OCI-LY7 (cell line): ENCODE data around the gene ARSK. TPM values are rescaled to one million over a fixed set of nuclear protein-coding genes. Genes with fewer than 3 reads are reported as not detected.

Experiments used
- BruUV-seq: library from RNA; stranded (reverse); fragments of 400-500 nt; replicated peaks from 2 replicates; lab custom pipeline; 2021; lab: Mats Ljungman, UMichigan
- CTCF ChIA-PET: fragments of 300-600 bp; sonication (Branson Sonifier 250); formaldehyde crosslinking; loops from one replicate; lab custom pipeline; 2022; ENCODE audit warnings: antibody characterized with exemption; ENCODE audit not compliant: unreplicated experiment; lab: Charles Lee
- POLR2A ChIA-PET: fragments of 300-600 bp; sonication (Branson Sonifier 250); formaldehyde crosslinking; loops from one replicate; lab custom pipeline; 2022; ENCODE audit warnings: antibody characterized with exemption; lab: Charles Lee
- DNase-seq: peaks from one replicate; pipeline ENCODE4 v3.0.0-alpha.2; 2015; ENCODE audit warnings: low spot score
- H2AFZ ChIP-seq: fragments of 200-600 bp; sonication (generic), shearing (Covaris generic); 2 replicates; pipeline ENCODE4 v1.6.1; 2014; ENCODE audit warnings: mild to moderate bottlenecking, antibody characterized with exemption, low read length, moderate library complexity
- H3K27ac ChIP-seq: fragments of 200-600 bp; sonication (generic); 2 replicates; pipeline ENCODE4 v1.5.1; 2014; ENCODE audit warnings: mixed run types, low read depth, mild to moderate bottlenecking, moderate library complexity, low read length, inconsistent platforms; ENCODE audit not compliant: poor library complexity, severe bottlenecking
- H3K36me3 ChIP-seq: fragments of 200-600 bp; sonication (generic); 2 replicates; pipeline ENCODE4 v1.6.1; 2014; ENCODE audit warnings: mild to moderate bottlenecking, antibody characterized with exemption, low read length, moderate library complexity, mixed read lengths; ENCODE audit not compliant: insufficient read depth
- H3K4me1 ChIP-seq: fragments of 200-600 bp; sonication (generic); 2 replicates; pipeline ENCODE4 v1.5.1; 2014; ENCODE audit warnings: mild to moderate bottlenecking, low read length; ENCODE audit not compliant: insufficient read depth, poor library complexity, severe bottlenecking
- H3K4me2 ChIP-seq: fragments of 200-600 bp; sonication (generic); 2 replicates; pipeline ENCODE4 v1.6.1; 2014; ENCODE audit warnings: mild to moderate bottlenecking, low read length
- H3K4me3 ChIP-seq: fragments of 200-600 bp; sonication (generic); 2 replicates; pipeline ENCODE4 v1.5.1; 2014; ENCODE audit warnings: mild to moderate bottlenecking, low read depth, low read length; ENCODE audit not compliant: poor library complexity, severe bottlenecking
- H3K79me2 ChIP-seq: fragments of 200-600 bp; sonication (generic); 2 replicates; pipeline ENCODE4 v1.6.1; 2016; ENCODE audit warnings: low read depth, mild to moderate bottlenecking, low read length, moderate library complexity, mixed read lengths; ENCODE audit not compliant: insufficient read depth
- H3K9me2 ChIP-seq: fragments of 200-600 bp; sonication (generic); 2 replicates; pipeline ENCODE4 v1.6.1; 2016; ENCODE audit warnings: mild to moderate bottlenecking, low read length, mixed read lengths; ENCODE audit not compliant: insufficient read depth
- H3K9me3 ChIP-seq: fragments of 200-600 bp; sonication (generic); 2 replicates; pipeline ENCODE4 v1.6.1; 2014; ENCODE audit warnings: mild to moderate bottlenecking, mixed run types, low read length, mixed read lengths
- H4K20me1 ChIP-seq: fragments of 200-600 bp; sonication (generic); 2 replicates; pipeline ENCODE4 v1.6.1; 2014; ENCODE audit warnings: mild to moderate bottlenecking, antibody characterized with exemption, low read length, moderate library complexity, mixed read lengths; ENCODE audit not compliant: insufficient read depth
- CTCF ChIP-seq: fragments of 200-600 bp; sonication (generic); conservative IDR thresholded peaks from 2 replicates; pipeline ENCODE4 v1.5.1; 2014; ENCODE audit warnings: mild to moderate bottlenecking, antibody characterized with exemption, low read length, moderate library complexity, mixed read lengths
- EZH2phosphoT487 ChIP-seq: fragments of 200-600 bp; sonication (generic); IDR thresholded peaks from 2 replicates; pipeline ENCODE4 v1.6.1; 2018; ENCODE audit warnings: low read depth, borderline replicate concordance, mild to moderate bottlenecking, mixed run types, antibody characterized with exemption, low read length, moderate library complexity, mixed read lengths
- intact Hi-C: fragments of 100-400 bp; cut with micrococcal nuclease; formaldehyde crosslinking; loops from one replicate; pipeline ENCODE4 v1.10.0; 2022; ENCODE audit not compliant: unreplicated experiment
- total RNA-seq, 2 experiments: library from RNA; depleted of rRNA in 1 of 2; stranded (reverse); fragments of >200 nt in 1 of 2; shearing (Covaris generic) in 1 of 2; gene quantifications; 2 replicates each; pipeline ENCODE4 v1.2.3, GENCODE V29; 2014 to 2022

ARSK gene
- total RNA-seq, 2 experiments from 2014 or later: 5.2 to 5.9 TPM

- no TSS peak for BruUV-seq
- DNase-seq: no peak
- Histone ChIP-seq H4K20me1 (no peaks in the 10 kb centered on the region), H3K9me3 (no peaks in the 10 kb centered on the region), H3K36me3 (peaks cover 4% of the 10 kb centered on the region; the same call in 1 of the 2 replicates), H3K4me1 (peaks cover 15% of the 10 kb centered on the region), H3K9me2 (no peaks in the 10 kb centered on the region), H3K79me2 (peaks cover 38% of the 10 kb centered on the region), H3K4me2 (no peak overlapping the region), H3K4me3 (no peak overlapping the region), H3K27ac (no peak overlapping the region), H2AFZ (no peak overlapping the region)
- POLR2A ChIA-PET: interaction anchor here (1.5 kb wide), 1 partner anchor 24 kb away, joined by 4 read pairs; no protein-coding TSS in a partner anchor
- CTCF ChIA-PET: no interaction called here
- no peak for TF ChIP-seq CTCF
- TF ChIP-seq EZH2phosphoT487: no peak
- intact Hi-C loops: loop anchor here (5.0 kb wide), 3 partner anchors 204 to 1624 kb away; partner anchors contain the start of gene RIOK2
Measured at GRCh38 chr5:95557841-95558240, 2.9 kb downstream of the ARSK start.

GRCh38 chr5:95562282-95562681, 7.4 kb downstream of the ARSK start:
- H3K9me2 ChIP-seq: no peaks in the 10 kb centered on the region
- BruUV-seq: no TSS peak

More at GRCh38 chr5:95562282-95562681, 7.4 kb downstream of the ARSK start:
- Histone ChIP-seq H3K4me1 (no peaks in the 10 kb centered on the region), H3K4me2 (no peak overlapping the region), H3K27ac (no peak overlapping the region), H3K79me2 (peaks cover 4% of the 10 kb centered on the region; the same call in 1 of the 2 replicates), H3K4me3 (no peak overlapping the region), H3K9me3 (no peaks in the 10 kb centered on the region), H2AFZ (no peak overlapping the region), H4K20me1 (no peaks in the 10 kb centered on the region), H3K36me3 (no peaks in the 10 kb centered on the region; the same call in 1 of the 2 replicates)
- DNase-seq: no peak
- ChIA-PET POLR2A (no interaction called here), CTCF (no interaction called here)
- TF ChIP-seq EZH2phosphoT487: no peak
- TF ChIP-seq CTCF: no peak
- intact Hi-C loops: no loop called here
